HG03175 (cell line): ENCODE measurements around the gene FCRL1.
A peak's percentile ranks its signal among the peaks of the same experiment; 100 is the strongest.

Experiments
- ATAC-seq: cut with Tn5 transposase; IDR thresholded peaks from one replicate; pipeline ENCODE4 v1.9.1; 2021; ENCODE audit warnings: mild to moderate bottlenecking, moderate library complexity; ENCODE audit not compliant: unreplicated experiment

The FCRL1 gene

GRCh38 chr1:157819896-157820295, at the start of gene FCRL1:
Gene FCRL1 (minus strand): TSS chr1:157820120. CDS start chr1:157820037, 83 bp downstream.
- no peak for ATAC-seq

- ATAC-seq = no peak
These were observed 48.7 kb upstream of the FCRL1 start for GRCh38 chr1:157868654-157869053.

- no peak for ATAC-seq
These were observed 42.5 kb upstream of the FCRL1 start for GRCh38 chr1:157862114-157863070.

- ATAC-seq = no peak
These were observed 36.6 kb upstream of the FCRL1 start for GRCh38 chr1:157856538-157856937.

GRCh38 chr1:157852476-157852875, 32.6 kb upstream of the FCRL1 start:
- no peak for ATAC-seq

GRCh38 chr1:157849229-157849875, 29.4 kb upstream of the FCRL1 start:
- ATAC-seq = peak; percentile 67

GRCh38 chr1:157844089-157844830, 24.3 kb upstream of the FCRL1 start:
- ATAC-seq = no peak

GRCh38 chr1:157842939-157843338, 23.0 kb upstream of the FCRL1 start:
- ATAC-seq = no peak

- no peak for ATAC-seq
These were observed 21.8 kb upstream of the FCRL1 start, which contains the start of gene CD5L for GRCh38 chr1:157841708-157842107. Gene CD5L (minus strand): TSS chr1:157841808. CDS start chr1:157841701, 107 bp downstream.

- no peak for ATAC-seq
These were observed 19.0 kb upstream of the FCRL1 start for GRCh38 chr1:157838966-157839365.

GRCh38 chr1:157834430-157834829, 14.5 kb upstream of the FCRL1 start:
- ATAC-seq = no peak

- no peak for ATAC-seq
These were observed 13.2 kb upstream of the FCRL1 start for GRCh38 chr1:157833145-157833544.

GRCh38 chr1:157831968-157832626, 12.2 kb upstream of the FCRL1 start:
- ATAC-seq = no peak

- no peak for ATAC-seq
These were observed 11.0 kb upstream of the FCRL1 start for GRCh38 chr1:157830887-157831286.

- no peak for ATAC-seq
These were observed 9.8 kb upstream of the FCRL1 start for GRCh38 chr1:157829711-157830110.

GRCh38 chr1:157829210-157829609, 9.3 kb upstream of the FCRL1 start:
- ATAC-seq = no peak

GRCh38 chr1:157820299-157820698, 379 bp upstream of the FCRL1 start:
- ATAC-seq = no peak

- no peak for ATAC-seq
These were observed 705 bp downstream of the FCRL1 start for GRCh38 chr1:157819215-157819614.

GRCh38 chr1:157813269-157813668, 6.7 kb downstream of the FCRL1 start:
- no peak for ATAC-seq

GRCh38 chr1:157806431-157807149, 13.3 kb downstream of the FCRL1 start:
- peak; percentile 95 for ATAC-seq
